Testis (tissue), 3 donors: ENCODE measurements around the gene VPS18. TPM values are rescaled to one million over a fixed set of nuclear protein-coding genes. Genes with fewer than 3 reads are reported as not detected.

Source experiments
- DNase-seq: peaks from one replicate; pipeline ENCODE4 v3.0.0-alpha.2; 2019
- H3K27ac ChIP-seq, 2 donors: fragments of 200-600 bp; sonication (generic); one replicate each; pipeline ENCODE4 v1.5.1; 2019
- H3K27me3 ChIP-seq: fragments of 200-600 bp; sonication (generic); one replicate; pipeline ENCODE4 v1.5.1; 2019
- H3K36me3 ChIP-seq: fragments of 200-600 bp; sonication (generic); one replicate; pipeline ENCODE4 v1.5.1; 2017; ENCODE audit warnings: low read depth; ENCODE audit errors: missing control alignments
- H3K4me1 ChIP-seq: fragments of 200-600 bp; sonication (generic); one replicate; pipeline ENCODE4 v1.5.1; 2019
- H3K4me3 ChIP-seq, 2 donors: fragments of 200-600 bp; sonication (generic); one replicate each; pipeline ENCODE4 v1.5.1; 2017 to 2019
- H3K9me3 ChIP-seq: fragments of 200-600 bp; sonication (generic); one replicate; pipeline ENCODE4 v1.5.1; 2017
- POLR2A ChIP-seq: fragments of 450-650 bp; IDR thresholded peaks from one replicate; pipeline ENCODE4 v1.6.1; 2017; ENCODE audit warnings: antibody characterized with exemption, mild to moderate bottlenecking, moderate library complexity
- WGBS, 2 donors: methylation state at CpG; one replicate each; pipeline ENCODE4 v1.1.5; 2018; 5-methylcytosine and 5-hydroxymethylcytosine counted together
- intact Hi-C: fragments of 100-400 bp; cut with DNase I; formaldehyde crosslinking; loops from one replicate; pipeline ENCODE4 v1.15.1; 2023; ENCODE audit warnings: low total_unique reads
- polyA plus RNA-seq: library from polyadenylated mRNA; stranded (reverse); fragments of 350-450 nt; fragmentation: Illumina TruSeq; extraction: RNeasy Lipid Tissue Mini Kit (QIAGEN cat#74804); gene quantifications from one replicate; pipeline ENCODE4 v1.2.3, GENCODE V29; 2014; ENCODE audit warnings: low read depth, low replicate concordance; ENCODE audit not compliant: insufficient read depth
- total RNA-seq, 2 donors: library from RNA; depleted of rRNA; stranded (reverse); fragments of >200 nt; gene quantifications; one replicate each; pipeline ENCODE4 v1.2.3, GENCODE V29; 2016
- TF ChIP-seq, protein P1 (sequence below), 3 experiments: fragments of 450-650 bp in 2 of 3; fragments of 200-600 bp in 1 of 3; sonication (generic) in 1 of 3; IDR thresholded peaks; one replicate each; pipeline ENCODE4 v1.5.1; 2016 to 2019; ENCODE audit warnings: antibody characterized with exemption in 3 of 3, mild to moderate bottlenecking in 2 of 3, moderate library complexity in 1 of 3

The VPS18 gene
- total and polyA plus RNA-seq, 3 donors from 2014 or later, result 16.3 to 33.4 (median 25.5) TPM

DNA sequence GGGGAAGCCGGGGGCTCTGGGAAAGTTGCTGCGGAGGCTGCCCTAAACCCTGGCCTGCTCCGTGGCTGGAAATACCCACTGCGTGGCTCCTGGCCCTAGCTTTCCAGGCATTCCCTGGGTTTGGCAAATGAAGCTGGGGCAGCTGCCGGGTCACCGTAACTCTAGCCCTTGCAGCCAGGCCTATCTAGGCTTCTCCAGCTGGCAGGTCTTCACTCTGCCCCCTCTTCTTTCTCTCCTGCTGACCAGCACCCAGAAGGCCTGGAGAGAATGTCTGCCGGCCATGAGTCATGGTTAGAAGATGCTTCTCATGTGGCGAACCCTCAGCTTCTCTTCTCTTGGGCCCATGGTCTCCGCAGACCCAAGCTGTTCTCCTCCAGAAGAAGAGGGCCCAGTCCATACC, 29.3 kb downstream of the VPS18 start:
- H3K27me3 ChIP-seq, result no peaks in the 10 kb centered on the region
- no peak overlapping the region for H3K4me3 ChIP-seq
- H3K4me1 ChIP-seq, result peaks cover 23% of the 10 kb centered on the region
- no peak for TF ChIP-seq POLR2A
- TF ChIP-seq, protein P1, sequence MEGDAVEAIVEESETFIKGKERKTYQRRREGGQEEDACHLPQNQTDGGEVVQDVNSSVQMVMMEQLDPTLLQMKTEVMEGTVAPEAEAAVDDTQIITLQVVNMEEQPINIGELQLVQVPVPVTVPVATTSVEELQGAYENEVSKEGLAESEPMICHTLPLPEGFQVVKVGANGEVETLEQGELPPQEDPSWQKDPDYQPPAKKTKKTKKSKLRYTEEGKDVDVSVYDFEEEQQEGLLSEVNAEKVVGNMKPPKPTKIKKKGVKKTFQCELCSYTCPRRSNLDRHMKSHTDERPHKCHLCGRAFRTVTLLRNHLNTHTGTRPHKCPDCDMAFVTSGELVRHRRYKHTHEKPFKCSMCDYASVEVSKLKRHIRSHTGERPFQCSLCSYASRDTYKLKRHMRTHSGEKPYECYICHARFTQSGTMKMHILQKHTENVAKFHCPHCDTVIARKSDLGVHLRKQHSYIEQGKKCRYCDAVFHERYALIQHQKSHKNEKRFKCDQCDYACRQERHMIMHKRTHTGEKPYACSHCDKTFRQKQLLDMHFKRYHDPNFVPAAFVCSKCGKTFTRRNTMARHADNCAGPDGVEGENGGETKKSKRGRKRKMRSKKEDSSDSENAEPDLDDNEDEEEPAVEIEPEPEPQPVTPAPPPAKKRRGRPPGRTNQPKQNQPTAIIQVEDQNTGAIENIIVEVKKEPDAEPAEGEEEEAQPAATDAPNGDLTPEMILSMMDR (IDR thresholded peaks at IDR 0.05), result no peak
- no peaks in the 10 kb centered on the region for H3K36me3 ChIP-seq
- no peak for DNase-seq
- WGBS, 2 donors, result 99 to 100% methylated on average over 5 to 9 of the region's 9 CpGs
- H3K27ac ChIP-seq, result no peak overlapping the region
- no peaks in the 10 kb centered on the region for H3K9me3 ChIP-seq
- intact Hi-C loops, result no loop called here

DNA sequence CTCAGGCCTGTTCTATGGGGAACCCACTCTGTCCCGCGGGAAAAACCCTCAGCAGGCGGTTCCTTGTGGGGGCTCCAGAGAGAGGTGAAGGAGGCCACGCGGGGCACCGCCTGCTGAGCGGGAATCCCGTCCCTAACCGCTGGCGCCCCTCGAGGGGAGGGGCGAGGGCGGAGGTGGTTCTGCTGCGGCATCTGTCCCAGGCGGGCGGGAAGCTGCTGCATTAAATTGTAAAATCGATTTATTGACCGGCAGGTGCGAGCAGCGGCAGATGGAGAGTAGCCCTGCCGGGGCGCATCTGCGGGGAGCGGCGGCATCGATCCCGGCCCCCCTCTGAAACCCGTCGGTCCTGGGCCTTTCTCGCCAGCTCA, 31.2 kb downstream of the VPS18 start:
- no peak for DNase-seq
- no peaks in the 10 kb centered on the region for H3K27me3 ChIP-seq
- H3K4me3 ChIP-seq, result no peak overlapping the region
- no peak for TF ChIP-seq POLR2A
- TF ChIP-seq, protein P1 (IDR thresholded peaks at IDR 0.05), result no peak
- H3K9me3 ChIP-seq, result no peaks in the 10 kb centered on the region
- intact Hi-C loops, result no loop called here
- 13 to 29% methylated on average over 12 to 30 of the region's 30 CpGs for WGBS, 2 donors
- no peaks in the 10 kb centered on the region for H3K36me3 ChIP-seq
- H3K27ac ChIP-seq, result no peak overlapping the region
- H3K4me1 ChIP-seq, result peaks cover 41% of the 10 kb centered on the region

DNA sequence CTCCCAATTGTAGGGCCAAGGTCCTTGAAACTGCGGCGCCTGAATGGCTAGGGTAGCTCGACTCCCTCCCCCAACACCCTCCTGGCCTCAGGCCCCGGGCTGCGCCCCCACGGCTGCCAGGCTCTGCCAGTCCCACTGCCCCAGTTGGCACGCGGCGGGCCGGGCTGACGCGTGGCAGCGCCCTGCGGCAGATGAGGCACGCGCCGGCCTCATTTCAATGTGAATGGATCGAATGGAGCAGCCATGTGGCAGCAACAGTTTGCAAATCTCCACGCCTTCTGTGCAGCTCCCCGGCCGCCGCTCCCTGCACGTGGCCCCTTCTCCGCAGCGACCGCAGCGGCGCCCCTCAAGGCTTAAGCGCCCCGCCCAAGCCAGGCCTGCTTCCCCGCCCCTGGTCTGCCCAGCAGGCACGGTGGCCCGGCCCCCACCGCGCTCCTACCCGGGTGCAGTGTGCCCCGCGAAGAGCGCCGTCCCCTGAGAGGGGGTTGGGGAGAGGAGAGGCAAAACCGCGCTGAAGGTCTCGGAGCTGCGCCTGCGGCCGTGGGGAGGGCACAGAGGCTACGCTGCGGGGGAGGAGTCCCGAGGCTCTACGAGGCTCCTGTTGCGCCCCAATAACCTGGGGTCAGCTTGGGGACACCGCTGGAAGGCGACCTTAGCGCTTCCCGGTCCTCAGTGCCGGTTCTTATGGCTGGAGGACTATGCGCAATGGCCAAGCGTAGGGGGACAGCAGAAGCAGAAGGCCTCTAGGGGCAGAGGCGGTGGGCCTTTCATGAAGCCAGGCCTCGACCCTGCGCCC, 31.8 kb downstream of the VPS18 start:
- 5 to 22% methylated on average over 19 to 31 of the region's 61 CpGs for whole genome bisulfite sequencing, 2 donors
- no peaks in the 10 kb centered on the region for H3K36me3 ChIP-seq
- H3K27me3 ChIP-seq, result no peaks in the 10 kb centered on the region
- DNase-seq, result no peak
- intact Hi-C loops, result no loop called here
- H3K4me3 ChIP-seq, result no peak overlapping the region
- TF ChIP-seq, protein P1 (IDR thresholded peaks at IDR 0.05), result no peak
- TF ChIP-seq POLR2A, result no peak
- peaks cover 45% of the 10 kb centered on the region for H3K4me1 ChIP-seq
- no peak overlapping the region for H3K27ac ChIP-seq
- no peaks in the 10 kb centered on the region for H3K9me3 ChIP-seq

DNA sequence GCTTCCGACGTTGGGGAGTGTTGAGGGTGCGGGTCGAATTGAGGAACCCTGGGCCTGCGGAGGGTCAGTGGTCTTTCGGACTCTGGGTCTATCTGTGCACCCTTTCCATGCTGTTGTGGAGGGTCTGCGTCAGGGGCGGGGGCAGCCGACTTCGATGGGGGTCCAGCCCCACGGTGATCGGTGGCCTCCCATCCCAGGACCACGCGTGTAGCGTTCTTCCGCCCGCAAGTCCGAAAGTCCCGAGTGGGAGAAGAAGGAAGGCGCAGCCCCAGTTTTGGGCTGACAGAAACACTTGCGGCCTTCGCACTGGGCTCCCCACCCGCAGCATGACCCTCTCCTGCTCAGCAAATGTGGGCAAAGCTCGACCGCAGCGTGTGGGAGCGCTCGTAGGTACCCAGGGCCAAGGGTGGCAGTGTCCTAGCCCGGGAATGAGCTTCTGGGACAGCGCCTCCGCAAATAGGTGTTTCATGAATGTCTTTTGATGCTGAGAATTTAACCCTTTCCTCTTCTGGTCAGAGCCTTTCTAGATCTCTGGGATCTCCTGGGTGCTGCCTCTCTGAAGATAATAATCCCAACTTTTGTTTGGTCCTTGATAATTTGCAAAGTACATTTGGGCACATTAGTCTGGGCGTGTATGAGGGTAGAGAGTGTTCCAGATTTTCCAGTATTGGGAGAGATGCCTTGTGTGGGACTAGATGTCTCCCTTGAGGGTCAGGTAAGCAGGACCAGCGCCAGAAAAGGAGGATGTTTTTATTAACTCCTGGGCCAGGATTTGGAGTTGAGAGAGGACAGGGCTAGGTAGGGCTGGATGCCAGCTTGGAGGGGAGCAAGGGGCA, 32.6 kb downstream of the VPS18 start:
- DNase-seq, result no peak
- H3K36me3 ChIP-seq, result no peaks in the 10 kb centered on the region
- peaks cover 45% of the 10 kb centered on the region for H3K4me1 ChIP-seq
- H3K27me3 ChIP-seq, result no peaks in the 10 kb centered on the region
- intact Hi-C loops, result no loop called here
- no peak overlapping the region for H3K27ac ChIP-seq
- TF ChIP-seq POLR2A, result no peak
- TF ChIP-seq, protein P1 (IDR thresholded peaks at IDR 0.05), result no peak
- H3K9me3 ChIP-seq, result no peaks in the 10 kb centered on the region
- no peak overlapping the region for H3K4me3 ChIP-seq
- WGBS, 2 donors, result 18 to 39% methylated on average over 15 to 33 of the region's 33 CpGs
